HepG2 (cell line): ENCODE results near the gene ANXA2. TPM values are rescaled to one million over a fixed set of nuclear protein-coding genes. Genes with fewer than 3 reads are reported as not detected.

Source experiments
- ATAC-seq: fragments of 200-7000 bp; cut with Tn5 transposase; 3 replicates; pipeline ENCODE4 v1.9.1; 2020; ENCODE audit warnings: mild to moderate bottlenecking, moderate library complexity
- BruUV-seq: library from RNA; stranded (reverse); fragments of 400-500 nt; replicated peaks from 2 replicates; lab custom pipeline; 2021; lab: Mats Ljungman, UMichigan
- CTCF ChIA-PET: fragments of 300-600 bp; formaldehyde crosslinking; extraction: SDS; loops from one replicate; lab custom pipeline; 2021; ENCODE audit warnings: low total read pairs, inconsistent platforms, low intra/inter-chr PET ratio; lab: Yijun Ruan, JAX
- POLR2A ChIA-PET: fragments of 350-600 bp; sonication (Branson Sonifier 250); formaldehyde crosslinking; loops from one replicate; lab custom pipeline; 2020; ENCODE audit warnings: antibody characterized with exemption, inconsistent platforms; lab: Yijun Ruan, JAX
- DNase-seq: peaks from one replicate; pipeline ENCODE4 v3.0.0-alpha.2; 2015; ENCODE audit warnings: low spot score
- FAIRE-seq: peaks from 3 replicates; lab custom pipeline; 2011; peaks lifted over from hg19 to GRCh38; lab: Jason Lieb, UNC
- H2AFZ ChIP-seq: one replicate; pipeline ENCODE4 v1.6.1; 2011; ENCODE audit warnings: low read length, inconsistent platforms
- H3K27ac ChIP-seq: fragments of 300-600 bp; 3 replicates; pipeline ENCODE4 v1.8.0; 2011; ENCODE audit warnings: mixed run types, mild to moderate bottlenecking, mixed read lengths, low read length, inconsistent platforms; ENCODE audit not compliant: insufficient read depth; ENCODE audit errors: extremely low read length
- H3K27me3 ChIP-seq, 2 experiments: fragments of 200-600 bp in 1 of 2; 2 replicates in 1 of 2; 3 replicates in 1 of 2; pipeline versions ENCODE4 v1.6.0 to v1.8.0; 2011; ENCODE audit warnings: low read length in 2 of 2, mild to moderate bottlenecking in 2 of 2, moderate library complexity in 2 of 2, inconsistent platforms in 1 of 2; ENCODE audit not compliant: insufficient read depth in 2 of 2, control insufficient read depth in 1 of 2
- H3K36me3 ChIP-seq, 2 experiments: fragments of 200-600 bp in 1 of 2; replicated peaks in 1 of 2; 2 replicates in 1 of 2; 3 replicates in 1 of 2; pipeline versions ENCODE4 v1.5.1 to v1.8.0; 2011; ENCODE audit warnings: low read length in 2 of 2, inconsistent platforms in 1 of 2; ENCODE audit not compliant: insufficient read depth in 2 of 2, control insufficient read depth in 1 of 2
- H3K4me1 ChIP-seq: 2 replicates; pipeline ENCODE4 v1.5.1; 2012; ENCODE audit warnings: low read length, inconsistent platforms; ENCODE audit not compliant: insufficient read depth
- H3K4me2 ChIP-seq: 2 replicates; pipeline ENCODE4 v1.6.0; 2011; ENCODE audit warnings: low read depth, low read length, inconsistent platforms
- H3K4me3 ChIP-seq, 3 experiments: fragments of 200-600 bp in 1 of 3; sonication (generic), shearing (Covaris generic) in 1 of 3; replicated peaks in 1 of 3; 2 replicates each; pipeline ENCODE4 v1.5.1; 2011 to 2016; ENCODE audit warnings: low read length in 3 of 3, inconsistent platforms in 2 of 3, low read depth in 2 of 3, mild to moderate bottlenecking in 2 of 3, control low read depth in 1 of 3, mixed read lengths in 1 of 3; ENCODE audit not compliant: insufficient read depth in 1 of 3
- H3K79me2 ChIP-seq: one replicate; pipeline ENCODE4 v1.6.1; 2011; ENCODE audit warnings: low read length, inconsistent platforms; ENCODE audit not compliant: insufficient read depth
- H3K9ac ChIP-seq: 2 replicates; pipeline ENCODE4 v1.6.0; 2011; ENCODE audit warnings: mild to moderate bottlenecking, low read depth, low read length, inconsistent platforms; ENCODE audit not compliant: insufficient read depth
- H3K9me3 ChIP-seq: 2 replicates; pipeline ENCODE4 v1.5.1; 2012; ENCODE audit warnings: mild to moderate bottlenecking, low read length
- H4K20me1 ChIP-seq: 2 replicates; pipeline ENCODE4 v1.6.0; 2011; ENCODE audit warnings: inconsistent platforms, mild to moderate bottlenecking, low read length, moderate library complexity; ENCODE audit not compliant: insufficient read depth
- ADNP ChIP-seq: sonication (generic); formaldehyde crosslinking; IDR thresholded peaks from 2 replicates; pipeline ENCODE4 v1.4.0; 2020; ENCODE audit warnings: missing genetic modification reagents
- CERS6 ChIP-seq: sonication (generic); formaldehyde crosslinking; IDR thresholded peaks from 2 replicates; pipeline ENCODE4 v1.5.0; 2020; ENCODE audit warnings: missing genetic modification reagents
- CSRNP1 ChIP-seq: sonication (generic); formaldehyde crosslinking; IDR thresholded peaks from 2 replicates; pipeline ENCODE4 v1.8.1; 2023; ENCODE audit warnings: mild to moderate bottlenecking, missing genetic modification reagents
- GTF3A ChIP-seq: sonication (generic); formaldehyde crosslinking; conservative IDR thresholded peaks from 2 replicates; pipeline ENCODE4 v1.4.0; 2020; ENCODE audit warnings: mild to moderate bottlenecking, missing genetic modification reagents
- HIC2 ChIP-seq: sonication (generic); formaldehyde crosslinking; IDR thresholded peaks from 2 replicates; pipeline ENCODE4 v1.9.0; 2022; ENCODE audit warnings: low read depth, missing genetic modification reagents
- IRF2 ChIP-seq: IDR thresholded peaks from 2 replicates; pipeline ENCODE4 v1.6.1; 2018; ENCODE audit warnings: missing genetic modification reagents, missing compliant biosample characterization
- MAF1 ChIP-seq: sonication (generic); formaldehyde crosslinking; IDR thresholded peaks from 2 replicates; pipeline ENCODE4 v1.5.0; 2020; ENCODE audit warnings: missing genetic modification reagents, borderline replicate concordance
- MXD4 ChIP-seq: IDR thresholded peaks from 2 replicates; pipeline ENCODE4 v1.6.1; 2016; ENCODE audit warnings: mild to moderate bottlenecking, missing biosample characterization, missing genetic modification reagents
- NCOA5 ChIP-seq: sonication (generic); formaldehyde crosslinking; IDR thresholded peaks from 2 replicates; pipeline ENCODE4 v1.4.0; 2020; ENCODE audit warnings: missing genetic modification reagents
- REPIN1 ChIP-seq: sonication (generic); formaldehyde crosslinking; IDR thresholded peaks from 2 replicates; pipeline ENCODE4 v1.8.0; 2022; ENCODE audit warnings: missing genetic modification reagents, low read depth, mild to moderate bottlenecking, borderline replicate concordance
- RXRB ChIP-seq: IDR thresholded peaks from 2 replicates; pipeline ENCODE4 v1.6.1; 2016; ENCODE audit warnings: borderline replicate concordance, missing genetic modification reagents, missing compliant biosample characterization
- SMARCE1 ChIP-seq: fragments of 450-650 bp; IDR thresholded peaks from 2 replicates; pipeline ENCODE4 v1.6.1; 2017; ENCODE audit warnings: borderline replicate concordance
- SUZ12 ChIP-seq: fragments of 150-350 bp; IDR thresholded peaks from 2 replicates; pipeline ENCODE4 v1.6.1; 2014; ENCODE audit warnings: low read depth, low read length
- TFAP4 ChIP-seq: sonication (generic); IDR thresholded peaks from 2 replicates; pipeline ENCODE4 v1.6.1; 2016; ENCODE audit warnings: low read depth, borderline replicate concordance
- THAP11 ChIP-seq: IDR thresholded peaks from 2 replicates; pipeline ENCODE4 v1.6.1; 2016; ENCODE audit warnings: missing biosample characterization, missing genetic modification reagents
- TSC22D2 ChIP-seq: sonication (generic); formaldehyde crosslinking; IDR thresholded peaks from 2 replicates; pipeline ENCODE4 v1.5.1; 2020; ENCODE audit warnings: missing genetic modification reagents, mild to moderate bottlenecking, borderline replicate concordance
- ZNF839 ChIP-seq: sonication (generic); formaldehyde crosslinking; IDR thresholded peaks from 2 replicates; pipeline ENCODE4 v1.4.0; 2020; ENCODE audit warnings: missing genetic modification reagents, mild to moderate bottlenecking, borderline replicate concordance
- WGBS: methylation state at CpG from one replicate; pipeline ENCODE4 v1.1.6; 2017; ENCODE audit warnings: low lambda C conversion rate; 5-methylcytosine and 5-hydroxymethylcytosine counted together
- in situ Hi-C: cut with HindIII; loops from 2 replicates; pipeline ENCODE4 v1.10.0; 2017; ENCODE audit warnings: low pct_unique_long_range_greater_than_20kb; ENCODE audit not compliant: extremely low pct_ligation_motif_present
- intact Hi-C: fragments of 100-400 bp; cut with micrococcal nuclease; formaldehyde crosslinking; loops from one replicate; pipeline ENCODE4 v1.10.0; 2022; ENCODE audit not compliant: unreplicated experiment
- polyA plus RNA-seq, 8 experiments: library from polyadenylated mRNA; depleted of rRNA in 3 of 8; stranded (reverse) in 7 of 8; unstranded in 1 of 8; fragments of >200 nt; fragmentation: Illumina TruSeq in 4 of 8; extraction: Trizol in 4 of 8; gene quantifications; 2 replicates each; pipeline versions ENCODE4 v1.2.1 to v1.2.3, GENCODE V29; 2011 to 2016; ENCODE audit warnings: low read depth in 4 of 8, missing spikeins in 1 of 8, mixed read lengths in 1 of 8; ENCODE audit not compliant: insufficient read depth in 1 of 8
- total RNA-seq, 5 experiments: library from RNA; depleted of rRNA; stranded (reverse); fragments of >200 nt; fragmentation: Illumina TruSeq; extraction: Trizol; gene quantifications; 2 replicates each; pipeline ENCODE4 v1.2.3, GENCODE V29; 2016; ENCODE audit warnings: low read depth in 1 of 5

The ANXA2 gene
- total and polyA plus RNA-seq, 2 of the 13 experiments (the other 11 are each of a cell fraction or from before 2014, with no cell fraction given): 196 to 613 TPM

- TF ChIP-seq ZNF839 (CRISPR knock-in tag): no peak
Observed at GRCh38 chr15:60324706-60325438, 72.9 kb downstream of the ANXA2 start (continued).

GRCh38 chr15:60323322-60323721 lies 74.5 kb downstream of the ANXA2 start:
- Histone ChIP-seq H4K20me1 (no peaks in the 10 kb centered on the region), H3K36me3 (no peaks in the 10 kb centered on the region; a peak in 1 of 5 replicates), H3K4me3 (no peak overlapping the region), H3K9me3 (no peaks in the 10 kb centered on the region), H3K27me3 (peaks cover 2 to 43% of the 10 kb centered on the region in 2 experiments), H3K79me2 (no peaks in the 10 kb centered on the region), H3K27ac (no peak overlapping the region), H3K9ac (no peak overlapping the region), H3K4me2 (no peak overlapping the region), H3K4me1 (no peaks in the 10 kb centered on the region), H2AFZ (no peak overlapping the region)
- BruUV-seq: no TSS peak
- TF ChIP-seq IRF2 (CRISPR knock-in tag) (no peak), SUZ12 (no peak), HIC2 (CRISPR knock-in tag) (no peak), REPIN1 (CRISPR knock-in tag) (no peak), SMARCE1 (no peak), NCOA5 (CRISPR knock-in tag) (no peak), TSC22D2 (CRISPR knock-in tag) (no peak), MAF1 (CRISPR knock-in tag) (no peak), GTF3A (no peak), TFAP4 (no peak), MXD4 (CRISPR knock-in tag) (no peak), CERS6 (CRISPR knock-in tag) (no peak), RXRB (CRISPR knock-in tag) (no peak), CSRNP1 (CRISPR knock-in tag) (no peak), ADNP (CRISPR knock-in tag) (no peak), THAP11 (CRISPR knock-in tag) (no peak)
- 4% methylated on average over 5 of the region's 5 CpGs for WGBS
- intact Hi-C loops (no loop called here), in situ Hi-C loops (loop anchor here (25.0 kb wide), 1 partner anchor 586 kb away; no protein-coding TSS in a partner anchor)
- DNase-seq: no peak
- POLR2A ChIA-PET: no interaction called here
- no peak for FAIRE-seq
- no peak for ATAC-seq
- CTCF ChIA-PET: no interaction called here
